ENCODE measurements around the gene TTYH3. TPM values are rescaled to one million over a fixed set of nuclear protein-coding genes. Genes with fewer than 3 reads are reported as not detected.
"Not testable (repeated sequence)": the region's sequence is repeated elsewhere in the genome, so short reads cannot be mapped to it uniquely, and the experiment has no call there.

Gene TTYH3
- total RNA-seq, 1 experiment from 2014 or later, result 50.2 TPM

DNA sequence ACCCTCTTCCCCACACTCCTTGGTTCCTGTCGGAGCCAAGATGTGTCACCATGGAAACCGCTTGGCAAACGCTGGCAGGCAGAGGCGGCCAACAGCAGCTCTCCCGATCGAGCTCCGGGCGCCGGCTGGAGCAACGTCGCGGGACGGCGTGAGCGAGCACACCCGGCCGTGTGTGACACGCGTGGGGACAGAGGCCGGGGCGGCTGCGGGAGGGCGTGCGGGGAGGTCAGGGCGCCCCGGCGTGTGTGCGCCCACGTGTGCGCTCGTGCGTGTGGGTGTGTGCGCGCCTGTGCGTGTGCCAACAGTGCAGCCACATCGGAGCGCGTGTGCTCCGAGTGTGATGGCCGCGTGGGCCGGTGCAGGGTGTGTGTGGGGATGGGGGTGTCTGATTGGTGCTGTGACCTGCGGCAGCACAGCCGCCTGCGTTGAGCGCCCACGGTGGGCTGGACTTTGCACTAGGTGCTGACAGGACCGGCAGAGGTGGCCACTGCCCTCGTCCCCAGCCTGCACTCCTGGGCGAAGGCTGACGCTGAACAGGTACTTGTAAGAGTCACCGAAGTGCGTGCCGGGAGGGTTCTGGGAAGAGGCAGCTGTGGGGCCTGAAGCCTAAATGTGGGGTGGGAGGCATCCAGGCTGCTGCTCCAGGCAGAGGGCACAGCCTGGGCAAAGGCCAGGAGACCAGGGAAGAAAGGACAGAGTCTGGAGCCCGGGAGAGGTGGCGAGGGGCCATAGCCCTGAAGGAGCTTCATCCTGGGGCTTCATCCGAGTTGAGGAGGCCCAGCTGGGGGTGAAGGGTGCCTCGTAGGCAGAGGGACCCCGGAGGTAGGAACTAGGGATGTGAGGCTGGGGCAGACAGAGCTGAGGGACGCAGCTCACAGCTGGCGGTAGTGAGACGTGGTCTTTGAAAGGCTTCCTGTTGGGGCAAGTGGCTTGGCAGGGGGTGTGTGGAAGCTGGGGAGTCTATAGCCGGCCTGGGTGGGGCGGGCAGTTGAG, 47.6 kb downstream of the TTYH3 start:
- not testable (repeated sequence) for H3K4me3 ChIP-seq (ENCODE audit: insufficient read depth, low read depth, low read length); H3K27me3 ChIP-seq (ENCODE audit: control insufficient read depth, insufficient read depth, low read length); H3K36me3 ChIP-seq (replicated peaks; ENCODE audit: control insufficient read depth, insufficient read depth, low read length)
- DNase-seq, result peak; percentile 56

DNA sequence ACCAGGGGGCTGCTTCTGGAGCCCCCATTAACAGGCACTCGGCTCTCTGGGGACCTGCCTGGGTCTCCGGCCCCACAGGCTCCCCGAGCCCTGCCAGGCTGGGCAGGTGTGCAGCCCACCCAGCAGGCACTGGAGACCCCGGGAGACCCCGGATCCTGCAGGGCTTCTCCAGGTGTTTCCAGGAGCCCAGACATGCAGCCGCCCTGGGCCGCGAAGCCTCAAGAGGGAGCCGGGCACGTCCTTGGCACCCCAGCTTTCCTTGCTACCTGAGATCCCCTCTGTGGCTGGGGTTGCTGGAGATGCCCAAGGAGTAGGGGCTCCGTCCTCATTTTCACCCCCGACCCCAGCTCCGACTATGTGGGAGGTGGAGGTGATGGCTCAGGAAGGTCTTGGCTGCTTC, 48.5 kb downstream of the TTYH3 start:
- no peaks in the 10 kb centered on the region for H3K36me3 ChIP-seq (replicated peaks; ENCODE audit: control insufficient read depth, insufficient read depth, low read length)
- DNase-seq, result peak; percentile 76
- H3K27me3 ChIP-seq (ENCODE audit: control insufficient read depth, insufficient read depth, low read length), result no peaks in the 10 kb centered on the region
- no peak overlapping the region for H3K4me3 ChIP-seq (ENCODE audit: insufficient read depth, low read depth, low read length)

DNA sequence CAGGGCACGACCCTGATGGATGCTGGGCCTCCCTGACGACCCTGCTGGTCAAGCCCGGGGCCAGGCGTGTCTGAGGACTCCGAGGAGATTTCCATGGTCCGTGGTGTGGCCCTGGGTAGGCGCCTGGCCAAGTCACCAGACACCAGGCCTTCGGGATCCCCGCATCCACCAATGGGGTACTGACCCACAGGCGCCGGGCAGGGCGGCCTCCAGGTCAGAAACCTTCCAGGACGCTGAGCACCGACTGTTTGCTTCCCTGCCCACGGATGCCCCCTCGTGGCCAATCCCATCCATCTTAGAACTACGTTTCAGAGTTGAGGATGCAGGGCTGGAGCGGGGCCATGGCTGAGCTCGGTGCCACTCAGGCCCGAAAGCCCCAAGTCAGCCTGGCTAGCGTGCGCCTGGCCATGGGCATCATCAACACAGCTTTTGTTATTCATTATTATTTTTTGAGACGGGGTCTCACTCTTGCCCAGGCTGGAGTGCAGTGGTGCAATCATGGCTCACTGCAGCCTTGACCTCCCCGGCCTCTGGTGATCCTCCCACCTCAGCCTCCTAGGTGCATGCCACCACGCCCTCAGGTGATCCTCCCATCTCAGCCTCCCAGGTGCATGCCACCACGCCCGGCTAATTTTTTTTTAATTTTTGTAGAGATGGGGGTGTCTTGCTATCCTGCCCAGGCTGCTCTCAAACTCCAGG, 49.2 kb downstream of the TTYH3 start:
- Histone ChIP-seq H3K36me3 (replicated peaks; ENCODE audit: control insufficient read depth, insufficient read depth, low read length) (no peaks in the 10 kb centered on the region), H3K27me3 (ENCODE audit: control insufficient read depth, insufficient read depth, low read length) (no peaks in the 10 kb centered on the region), H3K4me3 (ENCODE audit: insufficient read depth, low read depth, low read length) (no peak overlapping the region)
- DNase-seq, result peak; percentile 98

DNA sequence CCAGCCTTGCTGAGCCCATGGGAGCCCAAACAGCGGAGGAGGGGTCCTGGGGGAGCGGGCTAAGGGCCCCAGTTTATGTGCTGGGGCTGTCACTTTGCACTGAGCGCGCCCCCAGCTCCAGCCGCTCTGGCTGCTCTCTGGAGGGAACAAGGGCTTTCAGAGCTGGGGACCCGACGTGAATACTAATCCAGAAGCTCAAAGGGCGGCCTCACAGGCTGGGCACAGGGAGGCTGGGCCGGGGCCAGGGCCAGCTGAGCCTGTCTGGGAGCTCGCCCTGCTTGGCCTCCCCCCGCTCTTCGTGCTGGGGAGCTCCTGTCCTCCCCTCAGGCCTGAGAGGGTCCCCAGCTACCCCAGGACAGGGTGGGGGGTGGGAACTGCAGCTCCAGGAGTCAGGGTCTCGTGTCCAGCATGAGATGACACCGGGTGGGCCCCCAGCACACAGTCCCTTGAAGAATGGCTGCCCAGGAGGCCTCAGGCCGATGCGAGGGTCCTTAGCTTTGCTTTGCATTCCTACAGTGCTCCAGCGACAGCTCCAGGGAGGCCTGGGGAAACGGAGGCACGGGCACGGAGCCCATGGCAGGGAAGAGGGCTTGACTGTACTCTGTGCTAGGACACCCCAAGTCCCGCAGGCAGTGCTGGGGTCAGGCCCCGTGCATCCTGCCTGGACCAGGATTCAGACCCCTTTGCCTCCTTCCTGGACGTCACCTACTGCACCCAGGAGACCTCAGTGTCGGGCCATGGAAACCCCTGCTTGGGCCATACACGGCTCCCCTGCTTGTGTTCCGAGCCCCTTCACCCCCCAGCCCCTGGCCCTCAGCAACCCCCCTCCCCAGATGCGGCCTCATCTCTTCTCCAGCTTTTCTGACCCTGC, 50.4 kb downstream of the TTYH3 start:
- Histone ChIP-seq H3K36me3 (replicated peaks; ENCODE audit: control insufficient read depth, insufficient read depth, low read length) (no peaks in the 10 kb centered on the region), H3K4me3 (ENCODE audit: insufficient read depth, low read depth, low read length) (no peak overlapping the region), H3K27me3 (ENCODE audit: control insufficient read depth, insufficient read depth, low read length) (no peaks in the 10 kb centered on the region; the same call in 1 of the 2 replicates)
- peak; percentile 62 for DNase-seq

DNA sequence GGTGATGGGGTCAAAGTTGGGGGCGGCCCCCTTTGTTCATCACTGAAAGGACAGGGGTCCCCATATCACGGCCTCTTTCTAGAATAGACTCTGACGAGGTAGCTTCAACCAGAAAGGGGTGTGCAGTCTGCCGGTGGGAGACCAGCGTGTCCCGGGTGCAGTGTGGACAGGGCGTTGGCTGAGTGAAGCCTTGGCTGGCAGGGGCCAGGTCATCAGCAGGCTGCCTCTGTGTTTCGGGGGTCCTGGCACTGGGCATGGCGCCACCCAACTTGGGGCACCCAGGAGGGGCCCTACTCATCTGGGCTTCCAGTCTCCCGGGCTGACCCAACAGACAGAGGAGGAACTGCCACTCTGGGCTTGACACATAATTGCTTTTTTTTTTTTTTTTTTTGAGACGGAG, 52.7 kb downstream of the TTYH3 start:
- H3K4me3 ChIP-seq (ENCODE audit: insufficient read depth, low read depth, low read length), result no peak overlapping the region
- no peaks in the 10 kb centered on the region for H3K36me3 ChIP-seq (replicated peaks; ENCODE audit: control insufficient read depth, insufficient read depth, low read length)
- peaks cover 21% of the 10 kb centered on the region for H3K27me3 ChIP-seq (ENCODE audit: control insufficient read depth, insufficient read depth, low read length)
- no peak for DNase-seq

DNA sequence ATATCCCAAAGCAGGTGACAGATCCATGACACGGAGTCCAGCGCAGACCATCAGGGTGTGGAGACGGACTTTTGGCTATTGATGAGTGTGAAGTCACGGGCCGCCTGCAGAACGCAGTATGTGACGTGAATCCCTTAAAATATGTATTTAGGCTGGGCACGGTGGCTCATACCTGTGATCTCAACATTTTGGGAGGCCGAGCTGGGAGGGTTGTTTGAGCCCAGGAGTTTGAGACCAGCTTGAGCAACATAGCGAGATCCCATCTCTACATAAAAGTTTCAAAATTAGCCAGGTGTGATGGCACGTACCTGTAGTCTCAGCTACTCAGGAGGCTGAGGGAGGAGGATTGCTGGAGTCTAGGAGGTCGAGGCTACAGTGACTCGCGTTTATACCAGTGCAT, 54.3 kb downstream of the TTYH3 start:
- no peak for DNase-seq
- Histone ChIP-seq H3K27me3 (ENCODE audit: control insufficient read depth, insufficient read depth, low read length) (peaks cover 25% of the 10 kb centered on the region), H3K4me3 (ENCODE audit: insufficient read depth, low read depth, low read length) (no peak overlapping the region), H3K36me3 (replicated peaks; ENCODE audit: control insufficient read depth, insufficient read depth, low read length) (no peaks in the 10 kb centered on the region)

DNA sequence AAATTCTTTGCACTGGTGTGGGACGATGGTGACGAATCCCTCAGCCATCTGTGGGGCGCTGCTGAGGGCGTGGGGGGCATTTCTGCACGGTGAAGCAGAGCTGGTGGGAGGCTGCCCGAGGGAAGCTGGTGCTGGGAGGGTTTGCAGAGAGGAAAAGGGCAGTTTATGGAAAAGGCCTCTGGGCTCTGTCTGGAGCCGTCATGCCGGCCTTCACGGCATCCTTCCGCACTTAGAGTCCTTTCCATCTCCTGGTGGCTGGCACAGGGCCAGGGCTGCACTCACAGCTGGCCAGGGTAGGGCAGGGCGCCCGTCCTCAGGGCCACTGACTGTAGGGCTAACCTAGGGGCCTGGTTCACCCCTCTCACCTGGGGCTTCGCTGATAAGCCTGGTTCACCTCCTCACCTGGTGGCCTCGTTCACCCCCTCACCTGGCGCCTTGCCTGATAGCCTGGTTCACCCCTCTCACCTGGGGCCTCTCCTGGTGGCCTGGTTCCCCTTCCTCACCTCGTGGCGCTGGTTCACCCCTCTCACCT, 55.6 kb downstream of the TTYH3 start:
- Histone ChIP-seq H3K4me3 (ENCODE audit: insufficient read depth, low read depth, low read length) (no peak overlapping the region; the same call in 1 of the 2 replicates), H3K36me3 (replicated peaks; ENCODE audit: control insufficient read depth, insufficient read depth, low read length) (no peaks in the 10 kb centered on the region), H3K27me3 (ENCODE audit: control insufficient read depth, insufficient read depth, low read length) (peaks cover 25% of the 10 kb centered on the region)
- DNase-seq, result no peak

DNA sequence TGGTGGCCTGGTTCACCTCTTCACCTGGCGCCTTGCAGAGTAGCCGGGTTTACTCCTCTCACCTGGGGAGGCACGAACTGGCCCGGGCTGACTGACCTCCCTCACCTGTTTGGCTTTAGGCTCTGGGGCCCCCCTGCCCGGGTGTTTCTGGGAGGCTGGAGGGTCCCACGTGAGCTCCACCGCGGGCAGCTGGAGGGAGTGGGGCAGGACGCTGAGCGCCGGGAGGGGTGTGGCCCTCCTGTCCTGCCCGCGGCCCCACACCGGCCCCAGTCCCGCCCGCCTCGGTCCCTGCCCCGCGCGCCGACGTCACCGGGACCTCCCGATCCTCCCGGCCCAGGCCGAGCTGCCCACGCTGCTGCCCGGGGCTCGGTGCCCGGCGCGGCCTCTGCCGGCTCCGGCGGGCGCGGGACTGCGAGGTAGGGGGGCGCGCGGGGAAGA, 56.1 kb downstream of the TTYH3 start, which contains the start of gene AMZ1:
TSS of gene AMZ1 (plus strand) at position 322 of the 438 bp plus-strand sequence. CDS start 12,250 bp downstream, outside the sequence.
- peak; percentile 89 for DNase-seq

DNA sequence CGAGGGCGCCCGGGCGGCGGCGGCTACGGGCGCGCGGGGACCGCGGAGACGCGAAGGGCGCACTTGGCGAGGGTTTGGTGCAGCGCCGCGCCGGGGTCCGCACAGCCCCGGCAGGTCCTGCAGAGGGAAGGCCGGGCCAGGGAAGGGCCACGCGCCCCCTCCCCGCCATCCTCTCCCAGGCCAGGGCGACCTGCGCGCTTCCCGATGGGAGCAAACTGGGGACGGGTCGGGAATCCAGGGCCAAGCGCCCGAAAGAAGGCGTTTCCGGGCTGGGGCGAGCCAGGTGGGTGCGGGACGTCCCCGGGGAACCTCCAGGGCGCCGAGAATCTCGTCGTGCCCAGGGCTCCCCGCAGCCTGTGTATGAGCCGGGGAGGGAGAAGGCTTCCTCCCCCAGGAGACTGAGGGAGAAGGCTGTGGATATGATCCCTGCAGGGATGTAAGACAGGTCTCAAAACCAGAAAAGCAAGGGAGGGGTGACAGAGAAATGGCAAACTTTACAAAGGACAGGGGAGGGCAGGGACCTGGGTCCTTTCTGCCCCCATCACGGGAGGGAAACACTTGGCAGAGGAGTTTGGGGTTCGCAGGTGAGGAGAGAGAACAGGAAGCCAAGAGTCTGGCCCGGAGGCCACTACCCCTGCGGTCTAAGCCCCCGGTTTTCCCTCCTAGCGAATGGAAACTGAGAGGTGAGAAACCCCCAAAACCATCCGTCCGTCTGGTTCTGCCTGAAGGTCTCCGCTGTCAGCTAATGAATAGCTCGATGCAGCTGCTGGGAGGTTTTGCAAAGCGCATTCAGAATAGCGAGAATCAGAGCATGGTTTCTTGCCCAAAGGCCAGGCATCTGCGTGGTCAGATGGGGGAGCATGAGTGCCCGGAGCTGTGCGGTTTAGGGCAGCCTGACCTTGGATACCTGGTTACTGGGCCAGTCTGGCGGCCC, 56.9 kb downstream of the TTYH3 start:
- DNase-seq, result peak; percentile 85
- Histone ChIP-seq H3K27me3 (ENCODE audit: control insufficient read depth, insufficient read depth, low read length) (peaks cover 25% of the 10 kb centered on the region), H3K36me3 (replicated peaks; ENCODE audit: control insufficient read depth, insufficient read depth, low read length) (no peaks in the 10 kb centered on the region), H3K4me3 (ENCODE audit: insufficient read depth, low read depth, low read length) (peak overlapping the region; percentile 37)

More for the DNA sequence above, 56.1 kb downstream of the TTYH3 start, which contains the start of gene AMZ1:
- H3K27me3 ChIP-seq (ENCODE audit: control insufficient read depth, insufficient read depth, low read length), result peaks cover 25% of the 10 kb centered on the region
- no peaks in the 10 kb centered on the region for H3K36me3 ChIP-seq (replicated peaks; ENCODE audit: control insufficient read depth, insufficient read depth, low read length)
- H3K4me3 ChIP-seq (ENCODE audit: insufficient read depth, low read depth, low read length), result peak within 1 kb of the TSS; percentile 37

DNA sequence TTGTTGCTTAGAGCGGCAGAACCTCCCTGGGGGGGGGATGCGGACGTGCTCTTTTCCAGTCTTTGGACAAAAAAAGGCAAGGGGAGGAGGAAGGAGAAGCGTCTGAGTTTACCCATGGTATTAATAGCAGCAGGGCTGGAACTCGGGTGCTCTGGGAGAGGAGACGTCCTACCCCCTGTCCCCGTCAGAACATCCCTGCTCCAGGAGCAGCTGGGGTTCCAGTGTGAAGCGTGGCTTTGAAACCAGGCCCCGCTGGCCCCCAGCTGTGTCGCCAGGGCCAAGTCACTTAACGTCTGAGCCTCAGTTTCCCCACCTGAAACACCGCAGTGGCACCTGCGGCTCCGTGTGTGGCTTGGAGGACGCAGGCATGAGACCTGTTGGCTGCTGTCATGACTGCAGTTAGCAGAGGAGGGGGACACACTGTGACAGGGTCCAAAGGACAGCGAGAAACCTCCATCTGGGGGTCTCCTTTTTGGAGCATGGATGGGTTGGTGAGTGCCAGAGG, 57.6 kb downstream of the TTYH3 start:
- no peak for DNase-seq
- Histone ChIP-seq H3K27me3 (ENCODE audit: control insufficient read depth, insufficient read depth, low read length) (peaks cover 25% of the 10 kb centered on the region), H3K4me3 (ENCODE audit: insufficient read depth, low read depth, low read length) (no peak overlapping the region), H3K36me3 (replicated peaks; ENCODE audit: control insufficient read depth, insufficient read depth, low read length) (no peaks in the 10 kb centered on the region)

DNA sequence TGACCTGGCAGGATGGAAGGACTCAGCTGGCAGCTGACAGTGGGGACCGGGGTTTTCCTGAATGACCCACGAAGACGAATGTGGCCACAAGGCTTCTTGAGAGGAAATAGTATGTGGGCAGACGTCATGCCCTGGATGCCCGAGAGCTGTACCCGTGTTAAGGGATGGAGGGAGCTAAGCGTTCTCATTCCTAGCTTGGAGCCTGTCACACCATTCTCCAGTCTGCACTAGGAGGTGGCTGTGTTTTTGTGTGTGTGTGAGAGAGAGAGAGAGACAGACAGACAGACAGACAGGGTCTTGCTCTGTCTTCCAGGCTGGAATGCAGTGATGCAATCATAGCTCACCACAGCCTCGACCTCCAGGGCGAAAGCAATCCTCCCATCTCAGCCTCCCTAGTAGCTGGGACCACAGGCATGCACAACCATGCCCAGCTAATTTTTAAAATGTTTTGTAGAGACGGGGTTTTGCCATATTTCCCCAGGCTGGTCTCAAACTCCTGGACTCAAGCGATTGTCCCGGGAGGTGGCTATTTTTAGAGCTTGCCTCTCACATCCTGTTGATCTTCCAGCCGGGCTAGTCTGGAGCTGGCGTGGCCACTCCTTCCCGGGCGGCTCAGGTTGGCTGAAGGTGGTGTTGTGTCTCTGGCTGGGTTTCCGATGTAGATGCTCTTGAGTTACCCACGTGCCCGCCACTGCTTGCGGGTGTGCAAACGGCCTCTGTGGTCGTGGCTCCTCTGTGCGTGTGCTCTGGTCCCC, 58.3 kb downstream of the TTYH3 start:
- H3K4me3 ChIP-seq (ENCODE audit: insufficient read depth, low read depth, low read length), result no peak overlapping the region
- DNase-seq, result no peak
- H3K27me3 ChIP-seq (ENCODE audit: control insufficient read depth, insufficient read depth, low read length), result peaks cover 25% of the 10 kb centered on the region
- no peaks in the 10 kb centered on the region for H3K36me3 ChIP-seq (replicated peaks; ENCODE audit: control insufficient read depth, insufficient read depth, low read length)

DNA sequence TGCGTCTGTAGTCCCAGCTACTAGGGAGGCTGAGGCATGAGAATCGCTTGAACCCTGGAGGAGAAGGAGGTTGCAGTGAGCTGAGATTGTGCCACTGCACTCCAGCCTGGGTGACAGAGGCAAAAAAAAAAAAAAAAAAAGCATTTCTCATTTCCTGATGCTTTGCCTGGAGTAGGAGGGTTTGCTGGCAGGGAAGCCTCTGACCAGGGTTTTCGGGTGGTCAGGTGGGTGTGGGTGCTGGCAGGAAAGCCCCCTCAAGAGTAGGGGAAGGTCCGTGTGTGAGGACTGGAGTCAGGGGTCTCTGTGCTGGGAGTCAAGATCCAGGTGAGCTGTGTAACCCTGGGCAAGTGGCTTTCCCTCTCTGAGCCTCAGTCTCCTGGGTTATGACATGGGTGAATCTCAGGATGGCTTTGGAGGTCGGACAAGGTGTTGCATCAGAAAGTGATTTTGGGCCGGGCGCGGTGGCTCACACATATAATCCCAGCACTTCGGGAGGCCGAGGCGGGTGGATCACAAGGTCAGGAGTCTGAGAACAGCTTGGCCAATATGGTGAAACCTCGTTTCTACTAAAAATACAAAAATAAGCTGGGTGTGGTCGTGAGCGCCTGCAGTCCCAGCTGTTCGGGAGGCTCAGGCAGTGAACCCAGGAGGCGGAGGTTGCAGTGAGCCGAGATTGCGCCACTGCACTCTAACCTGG, 59.4 kb downstream of the TTYH3 start:
- Histone ChIP-seq H3K27me3 (ENCODE audit: control insufficient read depth, insufficient read depth, low read length) (peaks cover 25% of the 10 kb centered on the region), H3K36me3 (replicated peaks; ENCODE audit: control insufficient read depth, insufficient read depth, low read length) (no peaks in the 10 kb centered on the region), H3K4me3 (ENCODE audit: insufficient read depth, low read depth, low read length) (no peak overlapping the region)
- no peak for DNase-seq

All from H7 (cell line).